Activated naive CD8-positive, alpha-beta T cell (primary cell): ENCODE data around the gene SLC39A8.

ENCODE experiments used
- H3K27ac Mint-ChIP-seq: one replicate; pipeline ENCODE4 v1.8.0; 2021; ENCODE audit warnings: mixed read lengths
- H3K27me3 Mint-ChIP-seq: one replicate; pipeline ENCODE4 v1.8.0; 2021; ENCODE audit warnings: mixed read lengths
- H3K36me3 Mint-ChIP-seq: one replicate; pipeline ENCODE4 v1.8.0; 2021; ENCODE audit warnings: mixed read lengths
- H3K4me1 Mint-ChIP-seq: one replicate; pipeline ENCODE4 v1.8.0; 2021; ENCODE audit warnings: low read depth, mixed read lengths
- H3K4me3 Mint-ChIP-seq: one replicate; pipeline ENCODE4 v1.8.0; 2021; ENCODE audit warnings: mild to moderate bottlenecking, mixed read lengths
- H3K9me3 Mint-ChIP-seq: one replicate; pipeline ENCODE4 v1.8.0; 2021; ENCODE audit warnings: low read depth, mixed read lengths

SLC39A8 gene

GRCh38 chr4:102322736-102323135, 22.5 kb downstream of the SLC39A8 start:
- peaks cover 24% of the 10 kb centered on the region for H3K36me3 Mint-ChIP-seq
- no peak overlapping the region for H3K27ac Mint-ChIP-seq
- no peaks in the 10 kb centered on the region for H3K9me3 Mint-ChIP-seq
- no peaks in the 10 kb centered on the region for H3K27me3 Mint-ChIP-seq
- H3K4me3 Mint-ChIP-seq: no peak overlapping the region
- peaks cover 52% of the 10 kb centered on the region for H3K4me1 Mint-ChIP-seq

- Mint-ChIP-seq H3K9me3 (peaks cover 5% of the 10 kb centered on the region), H3K27me3 (no peaks in the 10 kb centered on the region), H3K27ac (peak overlapping the region; percentile 16), H3K4me1 (peaks cover 46% of the 10 kb centered on the region), H3K36me3 (peaks cover 25% of the 10 kb centered on the region), H3K4me3 (no peak overlapping the region)
Observed at GRCh38 chr4:102321260-102321995, 23.9 kb downstream of the SLC39A8 start.

GRCh38 chr4:102319594-102319993, 25.7 kb downstream of the SLC39A8 start:
- no peaks in the 10 kb centered on the region for H3K27me3 Mint-ChIP-seq
- H3K4me1 Mint-ChIP-seq: peaks cover 45% of the 10 kb centered on the region
- H3K9me3 Mint-ChIP-seq: peaks cover 5% of the 10 kb centered on the region
- no peak overlapping the region for H3K4me3 Mint-ChIP-seq
- H3K36me3 Mint-ChIP-seq: peaks cover 28% of the 10 kb centered on the region
- H3K27ac Mint-ChIP-seq: peak overlapping the region; percentile 34

DNA sequence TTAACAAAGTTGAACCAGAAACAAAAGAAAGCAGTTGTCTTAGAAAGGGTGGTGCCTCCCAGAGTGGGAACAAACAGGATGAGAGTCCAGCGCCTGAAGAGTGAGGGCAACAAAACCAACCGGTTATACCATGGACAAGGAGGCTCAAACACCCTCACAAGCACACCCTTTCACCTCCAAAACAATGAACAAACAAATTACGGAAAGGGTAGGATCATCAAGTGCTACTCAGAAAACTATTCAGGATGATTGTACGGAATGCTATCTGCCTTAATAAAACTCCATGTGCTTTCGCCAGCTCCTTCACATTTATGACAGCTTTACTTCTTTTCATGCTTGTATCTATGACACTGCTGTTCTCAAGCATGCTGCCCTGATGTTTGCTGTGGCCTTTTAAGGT, 26.8 kb downstream of the SLC39A8 start:
- Mint-ChIP-seq H3K4me3 (no peak overlapping the region), H3K27me3 (no peaks in the 10 kb centered on the region), H3K27ac (no peak overlapping the region), H3K36me3 (peaks cover 36% of the 10 kb centered on the region), H3K9me3 (peaks cover 5% of the 10 kb centered on the region), H3K4me1 (peaks cover 49% of the 10 kb centered on the region)

DNA sequence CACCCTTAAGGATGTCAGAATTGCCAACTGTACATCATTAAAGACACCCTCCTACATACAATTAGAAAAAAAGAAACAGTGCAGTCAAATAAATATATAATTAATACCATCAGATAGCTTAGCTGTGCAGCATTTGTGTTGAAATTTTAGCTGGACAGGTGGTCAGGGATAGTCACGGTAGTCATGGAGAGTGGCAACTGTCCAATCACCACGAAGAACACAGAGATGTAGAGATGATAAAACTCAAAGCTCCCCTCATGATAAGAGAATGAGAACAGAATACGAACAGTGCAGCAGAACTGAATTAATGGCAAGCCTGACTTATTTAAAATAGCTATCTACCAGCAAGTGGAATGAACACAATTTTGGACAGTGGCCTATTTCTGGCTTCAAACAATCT, 27.2 kb downstream of the SLC39A8 start:
- H3K9me3 Mint-ChIP-seq: peaks cover 5% of the 10 kb centered on the region
- peaks cover 34% of the 10 kb centered on the region for H3K36me3 Mint-ChIP-seq
- H3K4me1 Mint-ChIP-seq: peaks cover 49% of the 10 kb centered on the region
- H3K27ac Mint-ChIP-seq: no peak overlapping the region
- no peaks in the 10 kb centered on the region for H3K27me3 Mint-ChIP-seq
- H3K4me3 Mint-ChIP-seq: no peak overlapping the region

GRCh38 chr4:102317459-102317858, 27.8 kb downstream of the SLC39A8 start:
- Mint-ChIP-seq H3K4me3 (no peak overlapping the region), H3K9me3 (peaks cover 5% of the 10 kb centered on the region), H3K36me3 (peaks cover 32% of the 10 kb centered on the region), H3K27ac (no peak overlapping the region), H3K4me1 (peaks cover 47% of the 10 kb centered on the region), H3K27me3 (no peaks in the 10 kb centered on the region)

GRCh38 chr4:102316585-102316984, 28.7 kb downstream of the SLC39A8 start:
- no peaks in the 10 kb centered on the region for H3K27me3 Mint-ChIP-seq
- peaks cover 35% of the 10 kb centered on the region for H3K36me3 Mint-ChIP-seq
- H3K27ac Mint-ChIP-seq: no peak overlapping the region
- H3K4me3 Mint-ChIP-seq: no peak overlapping the region
- peaks cover 5% of the 10 kb centered on the region for H3K9me3 Mint-ChIP-seq
- peaks cover 45% of the 10 kb centered on the region for H3K4me1 Mint-ChIP-seq

- H3K4me3 Mint-ChIP-seq: no peak overlapping the region
- no peak overlapping the region for H3K27ac Mint-ChIP-seq
- peaks cover 35% of the 10 kb centered on the region for H3K4me1 Mint-ChIP-seq
- peaks cover 33% of the 10 kb centered on the region for H3K36me3 Mint-ChIP-seq
- H3K9me3 Mint-ChIP-seq: peaks cover 5% of the 10 kb centered on the region
- H3K27me3 Mint-ChIP-seq: no peaks in the 10 kb centered on the region
Observed at GRCh38 chr4:102315532-102315931, 29.8 kb downstream of the SLC39A8 start.

DNA sequence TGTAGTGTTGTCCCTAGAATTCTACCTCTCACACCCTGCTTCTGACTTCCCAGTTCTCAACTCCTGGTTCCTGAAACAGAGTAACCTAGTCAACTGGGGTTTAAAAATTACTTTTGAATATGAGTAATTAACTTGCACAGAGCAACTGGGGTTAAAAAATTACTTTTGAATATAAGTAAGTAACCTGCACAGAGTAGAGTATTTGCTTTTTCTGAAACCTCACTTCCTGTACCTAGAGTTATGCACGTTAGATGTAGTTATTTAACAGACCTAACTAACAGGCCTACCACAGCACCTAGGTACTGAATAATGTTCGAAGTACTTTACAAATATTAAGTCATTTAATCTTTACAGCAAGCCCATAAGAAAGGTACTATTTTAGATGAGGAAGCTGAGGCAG, 32.9 kb downstream of the SLC39A8 start:
- peaks cover 34% of the 10 kb centered on the region for H3K4me1 Mint-ChIP-seq
- H3K27me3 Mint-ChIP-seq: no peaks in the 10 kb centered on the region
- H3K27ac Mint-ChIP-seq: no peak overlapping the region
- H3K36me3 Mint-ChIP-seq: peaks cover 29% of the 10 kb centered on the region
- H3K4me3 Mint-ChIP-seq: no peak overlapping the region
- H3K9me3 Mint-ChIP-seq: peaks cover 5% of the 10 kb centered on the region

GRCh38 chr4:102311912-102312311, 33.4 kb downstream of the SLC39A8 start:
- H3K4me3 Mint-ChIP-seq: no peak overlapping the region
- H3K27ac Mint-ChIP-seq: no peak overlapping the region
- peaks cover 34% of the 10 kb centered on the region for H3K4me1 Mint-ChIP-seq
- peaks cover 3% of the 10 kb centered on the region for H3K9me3 Mint-ChIP-seq
- H3K36me3 Mint-ChIP-seq: peaks cover 27% of the 10 kb centered on the region
- no peaks in the 10 kb centered on the region for H3K27me3 Mint-ChIP-seq

GRCh38 chr4:102311407-102311806, 33.9 kb downstream of the SLC39A8 start:
- Mint-ChIP-seq H3K27me3 (no peaks in the 10 kb centered on the region), H3K36me3 (peaks cover 24% of the 10 kb centered on the region), H3K27ac (no peak overlapping the region), H3K4me1 (peaks cover 34% of the 10 kb centered on the region), H3K9me3 (no peaks in the 10 kb centered on the region), H3K4me3 (no peak overlapping the region)

GRCh38 chr4:102308032-102308799, 37.1 kb downstream of the SLC39A8 start:
- Mint-ChIP-seq H3K27ac (peak overlapping the region; percentile 5), H3K36me3 (peaks cover 18% of the 10 kb centered on the region), H3K9me3 (no peaks in the 10 kb centered on the region), H3K4me1 (peaks cover 22% of the 10 kb centered on the region), H3K4me3 (no peak overlapping the region), H3K27me3 (no peaks in the 10 kb centered on the region)

DNA sequence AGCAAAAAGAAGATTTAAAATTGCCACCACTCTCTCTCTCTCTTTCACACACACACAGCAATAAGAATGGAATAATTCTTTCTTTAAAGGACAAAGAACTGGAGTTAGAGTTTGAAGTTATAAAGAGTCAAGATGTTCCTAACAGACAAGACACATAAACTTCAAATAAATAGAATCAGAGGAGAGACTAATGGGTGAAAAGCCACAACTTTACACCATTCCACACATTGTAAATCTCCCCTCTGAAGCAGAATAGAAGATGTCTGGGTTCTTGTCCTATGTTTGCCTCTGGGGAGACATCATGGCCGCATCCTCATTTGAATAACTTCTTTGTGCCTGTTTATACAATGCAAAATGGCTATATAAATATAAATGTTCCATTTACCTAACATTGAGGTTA, 39.6 kb downstream of the SLC39A8 start:
- Mint-ChIP-seq H3K4me1 (peaks cover 10% of the 10 kb centered on the region), H3K9me3 (no peaks in the 10 kb centered on the region), H3K27me3 (no peaks in the 10 kb centered on the region), H3K36me3 (peaks cover 19% of the 10 kb centered on the region), H3K27ac (no peak overlapping the region), H3K4me3 (no peak overlapping the region)

DNA sequence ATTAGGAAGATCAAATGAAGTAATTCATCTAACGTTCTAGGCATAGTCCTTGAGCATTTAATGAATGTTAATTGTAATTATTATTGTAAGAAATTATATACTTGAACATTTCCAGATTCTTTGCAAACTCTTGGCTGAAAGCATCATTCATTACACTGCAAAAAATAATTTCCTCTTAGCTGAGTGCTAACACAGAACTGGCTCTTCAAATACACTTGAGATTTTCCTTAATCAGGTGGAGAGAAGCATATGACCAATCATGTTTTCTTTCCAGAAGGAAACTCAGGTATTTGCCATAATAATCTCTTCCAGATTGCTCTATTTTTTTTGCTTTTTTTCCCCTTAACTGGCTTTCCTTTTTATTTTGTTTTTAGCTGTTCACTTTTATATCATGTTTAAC, 42.5 kb downstream of the SLC39A8 start:
- Mint-ChIP-seq H3K36me3 (peaks cover 21% of the 10 kb centered on the region), H3K4me1 (peaks cover 4% of the 10 kb centered on the region), H3K9me3 (no peaks in the 10 kb centered on the region), H3K27ac (peak overlapping the region; percentile 59), H3K27me3 (no peaks in the 10 kb centered on the region), H3K4me3 (no peak overlapping the region)

- Mint-ChIP-seq H3K9me3 (no peaks in the 10 kb centered on the region), H3K27me3 (no peaks in the 10 kb centered on the region), H3K36me3 (peaks cover 32% of the 10 kb centered on the region), H3K27ac (no peak overlapping the region), H3K4me1 (peaks cover 1% of the 10 kb centered on the region), H3K4me3 (no peak overlapping the region)
Observed at GRCh38 chr4:102301167-102301566, 44.1 kb downstream of the SLC39A8 start.
